ENCODE data around the gene LRRK1.

Gene LRRK1

GRCh38 chr15:101108461-101108775 lies 189.3 kb downstream of the LRRK1 start:
- no peak for ATAC-seq (ENCODE audit: insufficient read depth, low read depth)
- DNase-seq, result no peak
- Histone ChIP-seq H3K4me1 (ENCODE audit: insufficient read depth, low read length) (no peaks in the 10 kb centered on the region), H3K4me2 (ENCODE audit: insufficient read depth, low read length) (no peak overlapping the region), H3K9ac (ENCODE audit: low read depth, low read length) (no peak overlapping the region), H3K27me3 (ENCODE audit: insufficient read depth, low read length, poor library complexity) (no peaks in the 10 kb centered on the region), H3K9me3 (ENCODE audit: insufficient read depth, low read length, severe bottlenecking) (peaks cover 2% of the 10 kb centered on the region), H3K4me3 (ENCODE audit: low read depth in 1 of 2, low read length in 2 of 2) (no peak overlapping the region), H3K79me2 (ENCODE audit: insufficient read depth, low read length) (no peaks in the 10 kb centered on the region), H3K36me3 (ENCODE audit: insufficient read depth, low read length) (no peaks in the 10 kb centered on the region), H3K27ac (ENCODE audit: low read length) (no peak overlapping the region), H2AFZ (ENCODE audit: low read depth, low read length) (no peak overlapping the region), H4K20me1 (ENCODE audit: insufficient read depth, low read length) (no peaks in the 10 kb centered on the region)
- TF ChIP-seq CTCF (IDR thresholded peaks at IDR 0.05; ENCODE audit: borderline replicate concordance, extremely low read depth, low read length, poor library complexity, severe bottlenecking) (no peak), EZH2 (IDR thresholded peaks at IDR 0.05; ENCODE audit: borderline replicate concordance, low read depth, low read length, severe bottlenecking) (no peak)

- TF ChIP-seq CTCF (IDR thresholded peaks at IDR 0.05; ENCODE audit: borderline replicate concordance, extremely low read depth, low read length, poor library complexity, severe bottlenecking), result no peak
- TF ChIP-seq EZH2 (IDR thresholded peaks at IDR 0.05; ENCODE audit: borderline replicate concordance, low read depth, low read length, severe bottlenecking), result no peak
- Histone ChIP-seq H3K27me3 (ENCODE audit: insufficient read depth, low read length, poor library complexity) (no peaks in the 10 kb centered on the region), H3K4me3 (ENCODE audit: low read depth in 1 of 2, low read length in 2 of 2) (no peak overlapping the region), H2AFZ (ENCODE audit: low read depth, low read length) (no peak overlapping the region), H4K20me1 (ENCODE audit: insufficient read depth, low read length) (no peaks in the 10 kb centered on the region), H3K4me2 (ENCODE audit: insufficient read depth, low read length) (no peak overlapping the region), H3K27ac (ENCODE audit: low read length) (no peak overlapping the region), H3K9ac (ENCODE audit: low read depth, low read length) (no peak overlapping the region), H3K36me3 (ENCODE audit: insufficient read depth, low read length) (no peaks in the 10 kb centered on the region), H3K4me1 (ENCODE audit: insufficient read depth, low read length) (no peaks in the 10 kb centered on the region), H3K9me3 (ENCODE audit: insufficient read depth, low read length, severe bottlenecking) (peaks cover 2% of the 10 kb centered on the region), H3K79me2 (ENCODE audit: insufficient read depth, low read length) (no peaks in the 10 kb centered on the region)
- DNase-seq (no peak), ATAC-seq (ENCODE audit: insufficient read depth, low read depth) (no peak)
These were observed 189.6 kb downstream of the LRRK1 start for GRCh38 chr15:101108791-101109190.

- Histone ChIP-seq H3K4me2 (ENCODE audit: insufficient read depth, low read length) (no peak overlapping the region), H3K4me1 (ENCODE audit: insufficient read depth, low read length) (no peaks in the 10 kb centered on the region), H3K4me3 (ENCODE audit: low read depth in 1 of 2, low read length in 2 of 2) (no peak overlapping the region), H3K36me3 (ENCODE audit: insufficient read depth, low read length) (no peaks in the 10 kb centered on the region), H2AFZ (ENCODE audit: low read depth, low read length) (no peak overlapping the region), H3K79me2 (ENCODE audit: insufficient read depth, low read length) (no peaks in the 10 kb centered on the region), H3K27me3 (ENCODE audit: insufficient read depth, low read length, poor library complexity) (no peaks in the 10 kb centered on the region), H3K9me3 (ENCODE audit: insufficient read depth, low read length, severe bottlenecking) (peaks cover 2% of the 10 kb centered on the region), H3K9ac (ENCODE audit: low read depth, low read length) (no peak overlapping the region), H4K20me1 (ENCODE audit: insufficient read depth, low read length) (no peaks in the 10 kb centered on the region), H3K27ac (ENCODE audit: low read length) (no peak overlapping the region)
- ATAC-seq (ENCODE audit: insufficient read depth, low read depth) (no peak), DNase-seq (no peak)
- TF ChIP-seq EZH2 (IDR thresholded peaks at IDR 0.05; ENCODE audit: borderline replicate concordance, low read depth, low read length, severe bottlenecking) (no peak), CTCF (IDR thresholded peaks at IDR 0.05; ENCODE audit: borderline replicate concordance, extremely low read depth, low read length, poor library complexity, severe bottlenecking) (no peak)
These were observed 191.8 kb downstream of the LRRK1 start for GRCh38 chr15:101110681-101111569.
